GM12891 (cell line): ENCODE data around the gene HOXA6.

Experiments
- DNase-seq: peaks from one replicate; pipeline ENCODE4 v3.0.0; 2011; ENCODE audit warnings: low spot score; ENCODE audit not compliant: insufficient read length
- FAIRE-seq: peaks from 2 replicates; lab custom pipeline; 2011; peaks lifted over from hg19 to GRCh38; lab: Jason Lieb, UNC
- PAX5 ChIP-seq: IDR thresholded peaks from 2 replicates; pipeline ENCODE4 v1.6.1; 2011; ENCODE audit warnings: low read length, moderate library complexity, mild to moderate bottlenecking; ENCODE audit not compliant: insufficient read depth, severe bottlenecking
- POLR2A ChIP-seq: IDR thresholded peaks from 2 replicates; pipeline ENCODE4 v1.6.1; 2011; ENCODE audit warnings: low read depth, low read length, control low read depth
- POLR2AphosphoS5 ChIP-seq: IDR thresholded peaks from 2 replicates; pipeline ENCODE4 v1.6.1; 2011; ENCODE audit warnings: low read depth, low read length, control low read depth
- POU2F2 ChIP-seq: IDR thresholded peaks from 2 replicates; pipeline ENCODE4 v1.6.1; 2011; ENCODE audit warnings: low read depth, mild to moderate bottlenecking, control low read depth, low read length, moderate library complexity
- SPI1 ChIP-seq: IDR thresholded peaks from 2 replicates; pipeline ENCODE4 v1.6.1; 2011; ENCODE audit warnings: low read depth, low read length, control low read depth
- TAF1 ChIP-seq: IDR thresholded peaks from 2 replicates; pipeline ENCODE4 v1.6.1; 2011; ENCODE audit warnings: low read depth, low read length, control low read depth

The HOXA6 gene

GRCh38 chr7:27189997-27190748 is 42.6 kb upstream of the HOXA6 start:
- FAIRE-seq (no peak), DNase-seq (no peak)
- TF ChIP-seq TAF1 (no peak), POU2F2 (no peak), SPI1 (no peak), PAX5 (no peak)

- TF ChIP-seq POLR2AphosphoS5 (no peak), POLR2A (no peak), PAX5 (no peak), TAF1 (no peak), SPI1 (no peak), POU2F2 (no peak)
- no peak for DNase-seq
- FAIRE-seq: no peak
Observed at GRCh38 chr7:27189295-27189996, 41.9 kb upstream of the HOXA6 start.

GRCh38 chr7:27188386-27189294 is 41.1 kb upstream of the HOXA6 start:
- DNase-seq: no peak
- TF ChIP-seq PAX5: no peak
- no peak for TF ChIP-seq POLR2A
- TF ChIP-seq POU2F2: no peak
- TF ChIP-seq TAF1: no peak
- TF ChIP-seq SPI1: no peak
- no peak for TF ChIP-seq POLR2AphosphoS5
- no peak for FAIRE-seq

- FAIRE-seq (no peak), DNase-seq (no peak)
- TF ChIP-seq PAX5 (no peak), POLR2A (no peak)
Observed at GRCh38 chr7:27187475-27188385, 40.2 kb upstream of the HOXA6 start.

GRCh38 chr7:27186668-27187474 is 39.3 kb upstream of the HOXA6 start:
- no peak for TF ChIP-seq TAF1
- no peak for TF ChIP-seq SPI1
- no peak for TF ChIP-seq POU2F2
- TF ChIP-seq PAX5: no peak
- TF ChIP-seq POLR2AphosphoS5: no peak
- no peak for TF ChIP-seq POLR2A
- DNase-seq: no peak
- FAIRE-seq: no peak

- TF ChIP-seq POLR2A: no peak
- no peak for TF ChIP-seq SPI1
- TF ChIP-seq PAX5: no peak
- TF ChIP-seq POU2F2: no peak
- TF ChIP-seq POLR2AphosphoS5: no peak
- TF ChIP-seq TAF1: no peak
- no peak for FAIRE-seq
- no peak for DNase-seq
Observed at GRCh38 chr7:27185854-27186667, 38.5 kb upstream of the HOXA6 start.

- FAIRE-seq (no peak), DNase-seq (no peak)
- TF ChIP-seq POLR2A (no peak), PAX5 (no peak), TAF1 (no peak), SPI1 (no peak)
Observed at GRCh38 chr7:27185013-27185853, 37.7 kb upstream of the HOXA6 start, which contains the start of gene HOXA11. Gene HOXA11, minus strand, starts transcription at chr7:27185232. Its CDS starts 88 bp downstream, at chr7:27185144.
